Tibial nerve (tissue), 4 donors: ENCODE measurements around the gene CRB1. TPM values are rescaled to one million over a fixed set of nuclear protein-coding genes. Genes with fewer than 3 reads are reported as not detected.
A peak's percentile ranks its signal among the peaks of the same experiment; 100 is the strongest.

Experiments used
- DNase-seq, 2 donors: peaks; one replicate each; pipeline ENCODE4 v3.0.0-alpha.2; 2019; ENCODE audit warnings: low spot score in 2 of 2
- H3K27ac ChIP-seq, 4 donors: fragments of 200-600 bp; sonication (generic) in 3 of 4; one replicate each; pipeline ENCODE4 v1.5.1; 2017 to 2019; ENCODE audit warnings: mild to moderate bottlenecking in 1 of 4
- H3K27me3 ChIP-seq, 2 donors: fragments of 200-600 bp; sonication (generic) in 1 of 2; one replicate each; pipeline versions ENCODE4 v1.5.1 to v1.6.0; 2017 to 2019
- H3K36me3 ChIP-seq, 3 donors: fragments of 200-600 bp; sonication (generic); one replicate each; pipeline ENCODE4 v1.5.1; 2018 to 2019
- H3K4me1 ChIP-seq, 4 donors: fragments of 200-600 bp; sonication (generic) in 3 of 4; one replicate each; pipeline ENCODE4 v1.5.1; 2017 to 2019
- H3K4me3 ChIP-seq, 4 donors: fragments of 200-600 bp; sonication (generic) in 3 of 4; one replicate each; pipeline ENCODE4 v1.5.1; 2017 to 2019; ENCODE audit warnings: mild to moderate bottlenecking in 1 of 4, moderate library complexity in 1 of 4
- H3K9me3 ChIP-seq, 4 donors: fragments of 200-600 bp; sonication (generic) in 3 of 4; one replicate each; pipeline ENCODE4 v1.5.1; 2017 to 2019
- EP300 ChIP-seq, 2 donors: sonication (generic); formaldehyde crosslinking; IDR thresholded peaks; one replicate each; pipeline ENCODE4 v1.6.1; 2017; ENCODE audit warnings: antibody characterized with exemption in 2 of 2, mild to moderate bottlenecking in 1 of 2
- POLR2A ChIP-seq, 2 donors: fragments of 450-650 bp; IDR thresholded peaks; one replicate each; pipeline ENCODE4 v1.6.1; 2017; ENCODE audit warnings: antibody characterized with exemption in 2 of 2, mild to moderate bottlenecking in 2 of 2, moderate library complexity in 2 of 2
- WGBS, 2 donors: methylation state at CpG; one replicate each; pipeline ENCODE4 v1.1.5; 2018; 5-methylcytosine and 5-hydroxymethylcytosine counted together
- total RNA-seq, 4 donors: library from RNA; depleted of rRNA; stranded (reverse); fragments of >200 nt; gene quantifications; one replicate each; pipeline ENCODE4 v1.1.0, GENCODE V29; 2016
- TF ChIP-seq, protein P1 (sequence below), 5 experiments: fragments of 200-600 bp in 3 of 5; fragments of 450-650 bp in 2 of 5; sonication (generic) in 3 of 5; IDR thresholded peaks; one replicate each; pipeline ENCODE4 v1.5.1; 2016 to 2019; ENCODE audit warnings: antibody characterized with exemption in 5 of 5, mild to moderate bottlenecking in 3 of 5, moderate library complexity in 2 of 5

Gene CRB1
- total RNA-seq, 4 donors from 2014 or later = 0.60 to 4.0 (median 1.7) TPM

DNA sequence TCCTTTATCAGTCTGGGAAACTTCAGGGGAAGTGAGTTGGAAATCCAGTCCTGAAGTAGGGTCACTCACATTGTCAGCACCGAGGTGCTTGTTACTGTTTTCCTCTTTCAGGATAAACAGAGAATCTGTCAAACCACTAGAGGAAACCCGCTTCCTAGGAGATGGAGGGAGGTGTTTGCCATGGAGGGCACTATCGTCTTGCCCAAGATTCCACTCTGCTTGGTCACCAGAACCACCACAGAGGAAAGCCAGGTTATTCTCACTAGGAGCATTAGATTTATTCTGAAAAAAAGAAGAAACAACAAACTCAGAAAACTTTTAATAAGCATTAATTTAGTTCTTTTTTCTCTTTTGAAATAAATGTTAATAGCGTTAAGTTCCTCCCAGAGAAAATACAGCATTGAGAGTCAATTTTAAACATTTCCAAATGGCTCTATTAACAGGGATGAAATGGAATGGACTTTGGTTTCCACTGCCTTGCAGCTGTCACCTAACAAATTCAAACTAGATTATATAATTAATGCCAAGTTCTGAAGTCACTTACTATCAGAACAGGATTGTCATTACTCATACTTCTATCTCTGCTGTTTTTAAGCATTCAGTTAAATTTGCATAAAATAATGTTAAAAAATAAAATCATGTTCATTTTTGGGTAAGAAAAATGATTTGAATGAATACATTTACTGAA, 242.8 kb downstream of the CRB1 start:
- H3K4me1 ChIP-seq = no peaks in the 10 kb centered on the region
- no peak overlapping the region for H3K27ac ChIP-seq
- 90 to 94% methylated on average over 4 of the region's 4 CpGs for WGBS, 2 donors
- peaks cover 0 to 17% (median 0%) of the 10 kb centered on the region in 3 donors for H3K36me3 ChIP-seq
- TF ChIP-seq EP300 (IDR thresholded peaks at IDR 0.05) (no peak), POLR2A (IDR thresholded peaks at IDR 0.05) (no peak)
- TF ChIP-seq, protein P1, sequence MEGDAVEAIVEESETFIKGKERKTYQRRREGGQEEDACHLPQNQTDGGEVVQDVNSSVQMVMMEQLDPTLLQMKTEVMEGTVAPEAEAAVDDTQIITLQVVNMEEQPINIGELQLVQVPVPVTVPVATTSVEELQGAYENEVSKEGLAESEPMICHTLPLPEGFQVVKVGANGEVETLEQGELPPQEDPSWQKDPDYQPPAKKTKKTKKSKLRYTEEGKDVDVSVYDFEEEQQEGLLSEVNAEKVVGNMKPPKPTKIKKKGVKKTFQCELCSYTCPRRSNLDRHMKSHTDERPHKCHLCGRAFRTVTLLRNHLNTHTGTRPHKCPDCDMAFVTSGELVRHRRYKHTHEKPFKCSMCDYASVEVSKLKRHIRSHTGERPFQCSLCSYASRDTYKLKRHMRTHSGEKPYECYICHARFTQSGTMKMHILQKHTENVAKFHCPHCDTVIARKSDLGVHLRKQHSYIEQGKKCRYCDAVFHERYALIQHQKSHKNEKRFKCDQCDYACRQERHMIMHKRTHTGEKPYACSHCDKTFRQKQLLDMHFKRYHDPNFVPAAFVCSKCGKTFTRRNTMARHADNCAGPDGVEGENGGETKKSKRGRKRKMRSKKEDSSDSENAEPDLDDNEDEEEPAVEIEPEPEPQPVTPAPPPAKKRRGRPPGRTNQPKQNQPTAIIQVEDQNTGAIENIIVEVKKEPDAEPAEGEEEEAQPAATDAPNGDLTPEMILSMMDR (IDR thresholded peaks at IDR 0.05) = no peak
- no peaks in the 10 kb centered on the region for H3K27me3 ChIP-seq
- DNase-seq = no peak
- H3K9me3 ChIP-seq = no peaks in the 10 kb centered on the region
- H3K4me3 ChIP-seq = no peak overlapping the region

DNA sequence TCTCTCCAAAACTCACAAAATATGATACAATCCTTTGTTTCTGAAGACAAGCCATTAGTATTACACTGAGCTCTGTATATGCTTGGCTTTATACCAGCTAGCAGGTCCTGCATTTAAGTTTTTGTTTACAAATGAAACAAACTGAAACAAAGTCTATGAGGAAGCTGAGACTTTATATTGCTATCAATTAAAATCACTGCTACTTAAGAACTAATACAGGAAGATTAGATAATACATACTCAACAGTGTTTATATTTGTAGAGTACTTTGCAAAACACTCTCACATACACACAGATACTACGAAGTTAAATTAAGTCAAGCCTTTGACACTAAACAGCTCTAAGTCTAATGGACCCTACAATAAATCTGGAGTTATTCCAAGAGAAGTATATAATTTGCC, 247.4 kb downstream of the CRB1 start:
- TF ChIP-seq POLR2A (IDR thresholded peaks at IDR 0.05) (no peak), EP300 (IDR thresholded peaks at IDR 0.05) (no peak)
- TF ChIP-seq, protein P1 (IDR thresholded peaks at IDR 0.05) = no peak
- no peak for DNase-seq
- WGBS, 2 donors = 83 to 84% methylated on average over 1 of the region's 1 CpG
- peaks cover 0 to 10% (median 0%) of the 10 kb centered on the region in 3 donors for H3K36me3 ChIP-seq
- no peaks in the 10 kb centered on the region for H3K9me3 ChIP-seq
- no peaks in the 10 kb centered on the region for H3K27me3 ChIP-seq
- H3K4me1 ChIP-seq = no peaks in the 10 kb centered on the region
- H3K4me3 ChIP-seq = no peak overlapping the region
- H3K27ac ChIP-seq = no peak overlapping the region

DNA sequence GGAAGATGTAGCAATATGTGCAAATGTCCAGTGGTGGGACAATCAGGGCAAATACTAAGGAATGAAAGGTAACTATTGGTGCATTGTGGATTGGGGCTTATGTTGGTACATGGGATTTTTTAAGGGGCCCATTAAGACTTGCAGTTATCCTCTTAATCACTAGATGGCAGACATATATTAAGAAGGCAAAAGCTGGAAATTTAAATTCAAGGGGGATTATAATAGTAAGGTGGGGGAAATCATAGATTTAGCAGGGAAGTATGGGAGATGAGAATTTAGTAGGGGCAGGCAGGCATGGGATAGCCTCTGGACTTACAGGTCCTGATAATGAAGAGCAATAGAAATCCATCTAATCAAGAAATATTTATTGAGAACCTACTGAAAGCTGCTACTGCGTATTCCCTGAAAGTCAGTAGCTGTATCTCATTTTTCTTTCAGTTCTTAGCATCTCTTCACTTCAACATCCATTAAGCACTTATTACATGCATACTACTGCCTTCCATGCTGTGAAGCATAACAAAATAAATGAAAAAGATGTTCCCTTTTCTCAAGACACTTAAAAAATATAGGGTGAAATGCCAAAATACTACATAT, 251.8 kb downstream of the CRB1 start:
- H3K9me3 ChIP-seq = no peaks in the 10 kb centered on the region
- 95 to 97% methylated on average over 1 of the region's 1 CpG for WGBS, 2 donors
- H3K27ac ChIP-seq = no peak overlapping the region
- H3K27me3 ChIP-seq = no peaks in the 10 kb centered on the region
- no peaks in the 10 kb centered on the region for H3K4me1 ChIP-seq
- TF ChIP-seq EP300 (IDR thresholded peaks at IDR 0.05) (no peak), POLR2A (IDR thresholded peaks at IDR 0.05) (no peak)
- TF ChIP-seq, protein P1 (IDR thresholded peaks at IDR 0.05) = peak in 2 of 5 experiments; percentile 16 to 24
- no peak for DNase-seq
- H3K4me3 ChIP-seq = no peak overlapping the region
- no peaks in the 10 kb centered on the region for H3K36me3 ChIP-seq

DNA sequence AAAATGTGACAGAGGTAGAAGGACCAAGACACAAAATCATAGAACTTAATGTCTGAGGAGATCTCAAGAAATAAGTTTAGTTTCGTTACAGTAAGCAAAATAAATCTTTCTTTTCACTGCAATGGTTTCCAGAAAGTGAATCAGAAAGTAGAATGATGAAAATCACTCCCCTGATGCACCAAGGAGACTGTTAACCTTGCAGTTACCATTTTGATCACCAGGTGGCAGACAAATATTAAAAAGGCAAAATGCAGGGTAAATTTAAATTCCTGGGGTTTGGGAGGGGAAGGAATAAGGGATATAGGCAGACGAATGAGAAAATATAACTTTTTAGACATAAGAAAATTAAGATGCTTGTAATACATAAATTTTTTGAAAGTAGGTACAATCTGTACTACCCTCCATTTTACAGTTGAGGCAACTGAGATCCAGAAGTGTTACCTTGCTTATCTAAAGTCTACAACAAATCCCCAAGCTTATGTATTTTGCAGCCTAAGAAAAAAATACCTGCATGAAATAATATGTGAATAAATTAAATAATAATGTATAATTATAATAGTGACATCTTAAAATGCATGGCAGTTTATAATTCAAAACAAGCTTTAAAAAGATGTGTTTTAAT, 253.2 kb downstream of the CRB1 start:
- no peaks in the 10 kb centered on the region for H3K4me1 ChIP-seq
- H3K27ac ChIP-seq = no peak overlapping the region
- TF ChIP-seq POLR2A (IDR thresholded peaks at IDR 0.05) = no peak
- TF ChIP-seq, protein P1 (IDR thresholded peaks at IDR 0.05) = peak in 3 of 5 experiments; percentile 35 to 54 (median 51)
- DNase-seq = peak in 1 of 2 donors; percentile 54
- H3K4me3 ChIP-seq = no peak overlapping the region
- H3K27me3 ChIP-seq = no peaks in the 10 kb centered on the region
- no peaks in the 10 kb centered on the region for H3K36me3 ChIP-seq
- no peaks in the 10 kb centered on the region for H3K9me3 ChIP-seq
- WGBS, 2 donors = 43 to 49% methylated on average over 2 of the region's 2 CpGs
